AG04450 (cell line): ENCODE data around the gene TBRG1. TPM values are rescaled to one million over a fixed set of nuclear protein-coding genes. Genes with fewer than 3 reads are reported as not detected.

Experiments
- CTCF ChIA-PET: fragments of 300-600, 350-600 bp; formaldehyde crosslinking; extraction: SDS; loops from one replicate; lab custom pipeline; 2022; ENCODE audit warnings: antibody characterized with exemption, inconsistent platforms; lab: Charles Lee
- POLR2A ChIA-PET: fragments of 350-600 bp; formaldehyde crosslinking; extraction: SDS; loops from one replicate; lab custom pipeline; 2021; ENCODE audit warnings: antibody characterized with exemption, inconsistent platforms; lab: Yijun Ruan, JAX
- DNase-seq: peaks from one replicate; pipeline ENCODE4 v3.0.0-alpha.2; 2011; ENCODE audit warnings: low read depth, low spot score
- H3K27ac ChIP-seq: one replicate; pipeline ENCODE4 v1.5.1; 2012; ENCODE audit warnings: low read depth, low read length, control low read depth
- H3K27me3 ChIP-seq: one replicate; pipeline ENCODE4 v1.6.0; 2012; ENCODE audit warnings: low read length; ENCODE audit not compliant: control insufficient read depth, insufficient read depth
- H3K4me3 ChIP-seq: 2 replicates; pipeline ENCODE4 v1.5.1; 2011; ENCODE audit warnings: mild to moderate bottlenecking, low read depth, low read length, control low read depth
- H3K9me3 ChIP-seq: 2 replicates; pipeline ENCODE4 v1.5.1; 2012; ENCODE audit warnings: low read length; ENCODE audit not compliant: control insufficient read depth, insufficient read depth
- CTCF ChIP-seq: IDR thresholded peaks from 2 replicates; pipeline ENCODE4 v1.5.1; 2011; ENCODE audit warnings: low read depth, low read length, control low read depth, inconsistent platforms
- polyA plus RNA-seq: library from polyadenylated mRNA; depleted of rRNA; stranded (reverse); fragments of >200 nt; gene quantifications from 2 replicates; pipeline ENCODE4 v1.2.3, GENCODE V29; 2011

TBRG1 gene
- polyA plus RNA-seq, 1 experiment = 30.9 TPM

DNA sequence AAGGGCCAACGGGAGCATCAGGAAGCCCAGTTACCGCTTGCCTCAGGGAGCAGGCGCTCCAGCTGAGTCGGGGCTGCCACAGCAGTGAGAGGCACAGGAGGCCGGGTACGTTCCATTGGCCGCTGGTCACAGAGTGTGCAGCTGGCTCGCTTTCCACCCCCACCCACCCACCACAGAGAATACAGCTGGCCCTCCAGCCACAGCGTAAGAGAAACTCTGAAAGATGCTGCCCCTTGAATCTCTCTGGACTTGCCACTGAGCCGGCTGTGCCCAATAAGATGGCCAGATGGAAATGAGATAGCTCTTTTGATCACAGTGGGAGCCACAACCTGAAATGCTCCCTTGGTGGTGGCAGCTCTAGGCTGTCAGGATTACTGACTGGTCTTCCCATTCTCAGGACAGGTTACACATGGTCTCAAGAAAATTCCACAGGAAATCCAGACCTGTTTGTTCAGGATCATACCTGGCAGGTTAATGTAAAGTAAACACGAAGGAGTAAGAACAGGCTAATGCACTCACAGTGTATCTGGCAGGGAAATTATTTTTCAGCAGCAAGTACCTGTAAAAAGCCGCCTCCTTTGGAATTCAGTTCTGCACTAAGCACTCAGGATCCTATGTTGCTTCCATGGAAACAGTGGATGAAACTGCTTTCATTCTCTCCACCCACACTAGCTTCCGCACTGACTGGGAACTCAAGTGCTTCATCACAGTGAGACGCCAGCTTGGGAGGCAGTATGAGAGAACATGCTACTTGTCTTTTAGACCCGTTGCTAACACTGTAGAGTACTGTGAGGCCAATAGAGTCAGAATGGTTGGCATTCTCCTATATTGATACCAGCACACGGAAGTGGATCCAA, 34.3 kb downstream of the TBRG1 start:
- Histone ChIP-seq H3K27me3 (no peaks in the 10 kb centered on the region), H3K4me3 (no peak overlapping the region), H3K9me3 (no peaks in the 10 kb centered on the region), H3K27ac (no peak overlapping the region)
- no peak for DNase-seq
- ChIA-PET POLR2A (interaction anchor here (0.6 to 0.7 kb wide), 2 partner anchors 125 to 240 kb away, joined by 3 to 5 read pairs; no protein-coding TSS in a partner anchor), CTCF (interaction anchor here (1.2 to 4.4 kb wide), 3 partner anchors 13 to 180 kb away, joined by 5 to 20 read pairs (median 8); no protein-coding TSS in a partner anchor)
- no peak for TF ChIP-seq CTCF

GRCh38 chr11:124657904-124658303, 35.2 kb downstream of the TBRG1 start:
- H3K9me3 ChIP-seq = no peaks in the 10 kb centered on the region
- no peak for DNase-seq
- TF ChIP-seq CTCF = no peak
- POLR2A ChIA-PET = no interaction called here
- H3K27ac ChIP-seq = no peak overlapping the region
- no peaks in the 10 kb centered on the region for H3K27me3 ChIP-seq
- H3K4me3 ChIP-seq = no peak overlapping the region
- CTCF ChIA-PET = interaction anchor here (4.4 kb wide), 1 partner anchor 14 kb away, joined by 20 read pairs; no protein-coding TSS in a partner anchor

GRCh38 chr11:124658501-124658900, 35.8 kb downstream of the TBRG1 start:
- no peaks in the 10 kb centered on the region for H3K27me3 ChIP-seq
- H3K9me3 ChIP-seq = no peaks in the 10 kb centered on the region
- no peak for DNase-seq
- no peak overlapping the region for H3K4me3 ChIP-seq
- ChIA-PET CTCF (interaction anchor here (0.9 kb wide), 1 partner anchor 11 kb away, joined by 3 read pairs; no protein-coding TSS in a partner anchor), POLR2A (no interaction called here)
- no peak overlapping the region for H3K27ac ChIP-seq
- no peak for TF ChIP-seq CTCF

DNA sequence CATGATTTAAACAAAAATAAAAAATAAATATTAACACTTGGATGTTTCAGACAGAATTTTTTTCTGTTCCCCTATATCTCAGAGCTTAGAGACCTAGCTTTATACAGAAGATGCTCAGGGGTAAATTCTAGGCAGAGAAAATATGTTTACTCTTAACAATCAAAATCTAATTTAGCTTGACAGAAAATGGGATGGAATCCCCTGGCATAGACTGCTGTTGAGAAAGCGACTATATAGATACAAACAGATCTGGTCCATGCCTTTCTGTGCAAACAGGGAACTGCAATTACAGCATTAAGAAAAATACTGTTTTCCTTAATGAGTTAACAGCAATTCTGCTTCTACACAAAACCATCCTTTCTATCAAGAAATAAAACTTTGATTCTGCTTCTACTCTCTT, 36.3 kb downstream of the TBRG1 start:
- POLR2A ChIA-PET = interaction anchor here (0.6 kb wide), 1 partner anchor 82 kb away, joined by 7 read pairs; no protein-coding TSS in a partner anchor
- no peak for TF ChIP-seq CTCF

DNA sequence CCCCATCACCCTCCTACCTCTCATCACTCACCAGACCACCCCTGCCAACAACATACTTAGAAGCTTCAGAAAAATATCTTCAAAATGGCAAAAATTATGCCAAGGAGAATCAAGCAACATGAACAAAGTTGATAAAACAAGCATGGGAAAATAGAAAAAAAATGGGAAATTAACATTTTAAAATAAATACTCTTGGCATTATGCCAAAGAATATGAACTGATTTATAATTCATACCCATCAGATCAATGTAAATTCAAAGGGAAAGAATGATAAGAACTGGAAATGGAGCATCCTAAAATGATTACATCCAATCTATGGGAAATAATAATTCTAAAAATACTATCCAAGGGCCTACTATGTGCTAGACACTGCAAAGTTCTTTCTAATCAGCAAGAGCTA, 38.9 kb downstream of the TBRG1 start:
- DNase-seq = no peak
- no peak overlapping the region for H3K27ac ChIP-seq
- H3K9me3 ChIP-seq = no peaks in the 10 kb centered on the region
- no peaks in the 10 kb centered on the region for H3K27me3 ChIP-seq
- POLR2A ChIA-PET = no interaction called here
- CTCF ChIA-PET = interaction anchor here (0.6 to 7.0 kb wide), 8 partner anchors 8 to 215 kb away, joined by 3 to 37 read pairs (median 8); no protein-coding TSS in a partner anchor
- H3K4me3 ChIP-seq = no peak overlapping the region
- no peak for TF ChIP-seq CTCF

More for the DNA sequence above, 36.3 kb downstream of the TBRG1 start:
- no peak overlapping the region for H3K27ac ChIP-seq
- no peaks in the 10 kb centered on the region for H3K27me3 ChIP-seq
- H3K9me3 ChIP-seq = no peaks in the 10 kb centered on the region
- CTCF ChIA-PET = interaction anchor here (0.9 to 7.0 kb wide), 3 partner anchors 11 to 135 kb away, joined by 3 to 37 read pairs (median 3); no protein-coding TSS in a partner anchor
- H3K4me3 ChIP-seq = no peak overlapping the region
- DNase-seq = no peak
